DMS153 treated with DMSO at 0.1 percent for 48 hours (cell line): ENCODE measurements around the gene MRC1.
A peak's percentile ranks its signal among the peaks of the same experiment; 100 is the strongest.

ENCODE experiments used
- DNase-seq: peaks from one replicate; lab custom pipeline; 2025; ENCODE audit not compliant: unreplicated experiment; lab: John Stamatoyannopoulos, UW

The MRC1 gene

GRCh38 chr10:17842641-17843040, 33.5 kb downstream of the MRC1 start:
- DNase-seq = no peak

GRCh38 chr10:17847585-17848296, 38.6 kb downstream of the MRC1 start:
- DNase-seq = peak; percentile 2

- no peak for DNase-seq
Measured at GRCh38 chr10:17848646-17849045, 39.5 kb downstream of the MRC1 start.

DNA sequence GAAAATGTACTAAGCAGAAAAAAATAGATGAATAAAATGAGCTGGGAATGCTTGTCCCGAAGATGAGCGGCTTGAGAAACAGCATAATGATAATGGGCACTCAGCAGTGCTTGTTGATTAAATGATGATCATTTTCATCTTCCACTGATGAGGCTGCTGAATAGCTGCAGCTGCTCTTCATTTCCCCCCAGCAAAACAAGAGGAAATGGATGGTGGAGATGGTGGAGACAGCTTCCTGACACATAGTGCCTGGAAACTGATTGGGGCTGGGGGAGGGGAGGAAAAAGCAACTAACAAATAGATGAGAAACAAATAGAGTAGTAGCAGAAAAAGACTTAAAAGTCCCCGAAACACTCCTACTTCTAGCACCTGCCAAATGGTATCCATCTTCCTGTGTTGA, 41.4 kb downstream of the MRC1 start:
- DNase-seq = peak; percentile 11

DNA sequence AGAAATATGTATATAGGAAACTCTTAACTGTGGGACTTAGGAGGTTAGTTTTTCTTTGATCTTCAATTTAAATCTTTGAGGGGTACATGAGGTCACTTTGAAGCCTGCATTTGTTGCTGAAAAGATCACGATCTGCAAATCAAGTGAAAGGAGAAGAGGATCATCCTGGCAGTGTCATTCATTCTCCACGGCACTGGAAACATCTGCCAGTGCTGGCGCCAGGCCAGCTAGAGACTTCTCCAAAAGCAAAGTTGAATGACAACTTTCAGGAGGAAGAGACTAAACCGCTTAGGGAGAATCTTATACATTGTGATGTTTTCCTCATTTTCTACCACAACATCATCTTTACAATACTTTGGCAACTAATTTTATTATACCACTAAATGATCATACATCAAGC, 42.5 kb downstream of the MRC1 start:
- DNase-seq = no peak

DNA sequence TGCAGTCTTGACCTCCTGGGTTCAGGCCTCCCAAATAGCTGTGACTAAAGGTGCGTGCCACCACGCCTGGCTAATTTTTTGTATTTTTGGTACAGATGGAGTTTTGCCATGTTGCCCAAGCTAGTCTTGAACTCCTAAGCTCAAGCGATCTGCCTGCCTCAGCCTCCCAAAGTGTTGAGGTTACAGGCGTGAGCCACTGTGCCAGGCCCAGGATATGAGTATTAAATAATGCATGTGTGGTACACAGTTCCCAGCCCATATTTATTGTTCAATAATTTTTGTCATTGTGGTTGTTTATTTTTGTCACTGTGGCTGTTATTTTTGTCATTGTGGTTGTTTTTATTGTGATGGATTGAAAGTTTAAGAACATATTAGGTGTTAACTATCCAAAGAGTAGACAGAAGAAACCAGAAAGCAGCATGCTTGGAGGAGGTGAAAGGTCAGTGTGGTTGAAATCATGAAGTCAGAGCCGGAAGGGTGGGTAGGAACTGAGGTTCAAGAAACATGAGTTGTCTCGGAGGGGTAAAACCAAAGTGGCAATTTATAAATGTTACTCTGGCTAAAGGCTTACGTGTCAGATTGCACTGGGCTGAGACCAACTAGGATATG, 45.0 kb downstream of the MRC1 start:
- DNase-seq = no peak

DNA sequence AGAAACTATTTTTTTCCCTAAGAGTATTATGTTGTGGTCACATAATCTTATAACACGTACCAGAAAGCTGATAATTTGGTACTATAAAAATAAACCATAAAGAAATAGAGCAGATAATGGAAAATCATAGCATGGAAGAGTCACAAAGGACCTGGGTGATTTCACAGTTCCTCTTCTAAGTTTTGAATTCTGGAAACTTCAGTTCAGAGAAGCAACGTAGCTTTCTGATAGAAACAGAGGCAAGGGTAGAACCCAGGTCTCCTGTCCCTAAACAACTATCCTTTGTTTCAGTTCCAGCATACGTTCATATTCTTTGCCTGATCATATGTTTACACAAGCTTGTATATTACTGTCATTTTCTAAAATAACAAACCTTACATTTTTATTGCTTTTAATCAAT, 47.9 kb downstream of the MRC1 start:
- DNase-seq = no peak

DNA sequence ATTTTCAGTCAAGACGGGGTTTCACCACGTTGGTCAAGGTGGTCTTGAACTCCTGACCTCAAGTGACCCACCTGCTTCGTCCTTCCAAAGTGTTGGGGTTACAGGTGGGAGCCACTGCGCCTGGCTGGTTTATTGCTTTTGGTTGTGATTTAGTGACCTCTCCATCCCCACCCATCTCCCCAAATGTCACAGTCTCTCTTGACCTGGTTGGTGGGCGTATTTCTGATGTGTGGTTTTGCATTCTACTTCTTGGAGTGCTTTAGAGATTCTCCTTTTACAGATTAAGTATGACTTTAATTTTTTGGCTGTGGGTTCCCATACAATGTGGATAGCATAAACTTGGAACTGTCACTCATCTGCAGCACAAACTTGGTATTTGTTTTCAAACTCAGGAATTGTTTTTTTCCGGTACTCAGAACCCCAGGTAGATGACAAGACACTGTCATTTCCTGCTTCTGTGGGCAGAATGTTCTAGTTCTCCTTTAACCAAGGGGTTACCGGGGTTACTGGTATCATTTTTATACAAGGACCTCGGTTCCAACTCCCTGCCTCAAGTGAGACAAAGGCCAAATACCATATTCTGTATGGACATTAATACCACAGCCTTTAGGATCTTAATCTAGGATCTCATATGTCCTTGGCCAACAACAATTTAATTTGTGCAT, 50.5 kb downstream of the MRC1 start:
- no peak for DNase-seq

GRCh38 chr10:17861760-17862159, 52.6 kb downstream of the MRC1 start:
- no peak for DNase-seq

DNA sequence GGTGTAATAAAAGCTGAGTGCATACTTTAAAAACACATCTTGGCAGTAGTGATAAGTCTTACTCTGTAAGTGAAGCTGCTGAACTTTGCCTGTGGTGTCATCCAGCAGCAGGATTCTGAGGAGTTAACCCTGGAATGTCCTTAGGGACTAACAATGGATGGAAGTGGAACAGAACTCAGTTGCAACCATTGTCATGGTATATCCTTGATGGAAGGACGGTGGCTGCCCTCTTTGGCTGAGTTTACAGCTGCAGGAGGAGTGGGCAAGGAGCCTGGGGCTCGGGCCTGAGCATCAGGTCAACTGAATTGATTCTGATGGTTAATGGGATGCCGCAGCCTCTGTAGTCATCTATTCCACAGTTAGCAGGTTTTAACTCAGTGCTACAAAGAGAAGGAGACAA, 56.2 kb downstream of the MRC1 start:
- DNase-seq = no peak

GRCh38 chr10:17866346-17866745, 57.2 kb downstream of the MRC1 start:
- no peak for DNase-seq

DNA sequence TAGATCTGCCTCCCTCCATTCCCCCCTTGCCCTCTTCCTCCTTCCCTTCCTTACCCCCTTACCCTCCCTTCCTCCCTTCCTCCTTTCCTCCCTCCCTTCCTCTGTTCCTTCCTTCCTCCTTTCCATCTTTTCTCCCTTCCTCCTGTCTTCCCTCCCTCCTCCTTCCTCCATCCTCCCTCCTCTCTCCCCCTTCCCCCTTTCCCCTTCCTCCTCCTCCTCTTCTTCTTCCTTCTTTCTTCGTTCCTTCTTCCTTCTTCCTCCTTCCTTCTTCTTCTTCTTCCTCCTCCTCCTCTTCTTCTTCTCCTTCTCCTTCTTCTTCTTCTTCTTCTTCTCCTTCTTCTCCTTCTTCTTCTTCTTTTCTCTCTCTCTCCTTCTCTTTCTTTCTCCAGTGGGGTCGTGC, 57.9 kb downstream of the MRC1 start:
- DNase-seq = no peak

DNA sequence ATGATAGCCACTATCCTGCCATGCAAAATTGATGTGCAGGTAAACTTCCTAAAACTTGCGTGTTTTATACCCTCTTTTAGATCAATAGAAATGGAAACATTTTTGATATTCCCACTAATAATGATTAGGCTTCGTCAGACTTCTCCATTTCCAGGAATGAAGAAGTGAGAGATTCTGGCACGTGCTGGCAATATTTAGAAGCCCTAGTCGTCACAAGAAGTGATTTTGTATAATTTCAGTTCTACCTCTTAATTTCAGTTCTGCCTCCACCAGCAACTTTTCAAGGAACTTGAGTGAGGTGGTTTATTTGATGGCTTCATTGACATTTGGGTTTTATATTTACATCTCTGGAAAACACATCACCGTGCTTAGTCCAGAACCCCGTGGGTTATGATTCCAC, 61.9 kb downstream of the MRC1 start:
- DNase-seq = no peak

DNA sequence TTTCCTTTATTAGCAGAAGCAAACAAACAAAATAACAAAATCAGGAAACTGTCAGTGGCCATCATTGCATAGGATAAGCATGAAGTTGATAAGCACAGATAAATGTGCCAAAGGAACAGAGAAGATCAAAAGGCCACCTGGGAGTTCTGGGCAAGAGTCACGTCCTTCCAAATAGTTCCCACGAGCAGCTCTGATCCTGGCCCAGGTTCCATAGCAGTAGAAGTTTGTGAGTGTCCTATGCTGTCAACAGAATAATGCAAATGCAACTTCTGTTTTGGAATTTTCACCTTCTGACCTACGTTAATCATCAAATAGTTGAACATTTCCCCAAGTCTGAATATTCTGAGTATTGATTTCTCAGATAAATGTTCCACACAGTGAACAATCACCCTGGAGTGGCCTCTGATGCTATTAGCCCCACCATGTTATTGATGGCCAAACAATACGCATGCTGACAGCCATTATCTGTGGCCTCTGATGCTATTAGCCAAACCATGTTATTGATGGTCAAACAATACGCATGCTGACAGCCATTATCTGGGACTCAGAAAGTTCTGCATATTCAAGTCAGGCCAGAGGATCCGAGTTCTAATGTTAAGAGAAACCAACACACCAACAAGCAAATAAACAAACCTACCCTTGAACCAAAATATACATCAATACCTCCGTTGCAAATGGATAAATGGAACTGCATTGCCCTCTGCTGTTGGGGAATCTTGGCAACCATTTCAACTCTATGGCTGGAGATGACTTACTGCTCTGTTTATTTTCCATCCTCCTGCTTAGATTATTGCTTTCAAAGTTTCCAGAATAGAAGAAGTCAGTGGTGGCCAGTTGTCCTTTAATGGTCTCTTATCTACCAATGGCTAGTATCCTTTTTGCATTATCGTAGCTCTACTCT, 63.3 kb downstream of the MRC1 start:
- no peak for DNase-seq

DNA sequence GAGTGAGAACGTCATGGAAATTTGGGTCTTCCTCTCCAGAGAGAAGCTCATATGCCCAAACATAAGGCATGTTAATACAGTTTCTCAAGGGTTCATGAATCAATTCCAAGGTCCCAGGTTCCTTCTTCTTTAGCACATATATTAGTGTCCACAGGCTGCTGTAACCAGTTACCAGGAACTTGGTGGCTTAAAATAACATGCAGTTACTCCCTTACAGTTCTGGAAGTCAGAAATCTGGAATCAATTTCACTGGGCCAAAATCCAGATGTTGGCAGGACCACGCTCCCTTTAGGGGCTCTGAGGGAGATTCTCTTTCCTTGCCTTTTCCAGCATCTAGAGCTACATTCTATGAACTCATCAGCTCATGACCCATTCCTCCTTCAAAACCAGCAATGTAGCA, 64.8 kb downstream of the MRC1 start:
- DNase-seq = no peak

DNA sequence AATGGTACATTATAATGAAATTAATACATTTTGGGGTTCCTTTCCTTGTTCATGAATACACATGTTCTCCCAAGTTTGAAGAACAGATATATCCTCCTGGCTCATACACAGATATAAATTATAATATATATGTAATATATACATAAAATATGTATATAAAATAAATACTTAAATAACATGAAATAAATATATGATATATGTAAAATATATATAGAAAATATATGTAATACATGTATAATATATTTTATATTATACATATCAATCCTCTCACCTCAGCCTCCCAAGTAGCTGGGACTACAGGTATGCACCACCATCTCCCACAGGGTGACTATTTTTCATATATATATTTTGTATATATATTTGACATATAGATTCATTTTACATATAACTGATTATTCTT, 68.0 kb downstream of the MRC1 start:
- no peak for DNase-seq

- DNase-seq = no peak
Measured at GRCh38 chr10:17878896-17879295, 69.7 kb downstream of the MRC1 start.

DNA sequence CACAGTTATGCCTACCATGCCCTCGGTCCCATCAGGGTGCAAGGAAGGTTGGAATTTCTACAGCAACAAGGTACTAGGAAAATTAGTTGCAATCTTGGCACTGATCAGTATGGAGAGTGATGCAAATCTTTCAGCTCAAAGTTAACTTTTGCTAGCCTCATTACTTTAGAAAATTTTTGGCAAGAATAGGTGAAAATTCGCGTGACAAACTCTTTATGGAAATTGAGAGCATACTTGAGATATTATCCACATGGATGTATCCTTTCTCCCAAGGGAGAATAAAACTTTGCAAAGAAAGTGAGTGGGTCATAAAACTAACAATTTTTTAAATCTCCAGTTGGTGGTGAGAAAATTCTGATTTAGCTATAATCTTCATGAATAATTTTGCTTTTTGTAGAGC, 71.5 kb downstream of the MRC1 start:
- no peak for DNase-seq

DNA sequence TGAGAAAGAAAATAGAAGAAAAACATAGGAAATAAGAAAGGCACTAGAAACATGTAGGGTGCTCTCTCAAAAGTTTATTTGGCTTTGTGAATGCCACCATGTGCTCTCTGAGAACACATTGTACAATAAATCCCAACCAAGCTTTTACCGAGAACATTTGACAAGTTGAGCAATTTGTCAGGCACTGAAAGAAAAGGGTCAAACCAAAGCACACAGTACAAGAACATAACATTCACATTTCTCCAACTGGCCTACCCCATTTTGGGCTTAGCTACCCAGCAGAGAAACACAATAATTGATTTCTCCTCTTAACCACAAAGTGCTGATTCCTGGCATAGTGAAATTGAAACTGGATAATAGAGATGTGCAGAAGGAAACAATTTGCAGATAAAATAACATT, 73.4 kb downstream of the MRC1 start:
- no peak for DNase-seq

- DNase-seq = peak; percentile 57
Measured at GRCh38 chr10:17883621-17884020, 74.5 kb downstream of the MRC1 start.

DNA sequence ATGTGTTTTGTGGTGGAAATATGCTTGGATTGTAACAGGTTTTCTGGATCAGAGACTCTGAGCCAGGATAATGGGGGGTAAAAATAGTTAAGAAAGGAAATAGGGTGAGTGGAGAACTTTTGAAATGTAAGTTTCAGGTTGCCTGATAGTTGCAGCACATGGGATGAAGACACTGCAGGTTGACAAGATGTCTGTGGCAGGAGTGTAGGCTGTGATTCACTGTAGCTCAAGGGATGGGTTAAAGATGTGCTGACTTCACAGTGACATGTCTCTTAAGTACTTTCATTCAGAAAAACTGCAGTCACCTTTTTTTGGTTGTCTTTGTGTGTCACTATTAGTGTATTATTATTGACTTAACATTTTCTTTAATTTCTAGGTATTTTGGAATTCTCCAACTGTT, 79.0 kb downstream of the MRC1 start:
- DNase-seq = no peak

GRCh38 chr10:17891435-17891834, 82.3 kb downstream of the MRC1 start:
- DNase-seq = no peak
